PC-3 (cell line): ENCODE data around the gene PTDSS2.

Experiments used
- CTCF ChIP-seq: fragments of 300-600 bp; sonication (generic); conservative IDR thresholded peaks from 2 replicates; pipeline ENCODE4 v1.5.1; 2017; ENCODE audit warnings: antibody characterized with exemption, low read depth, mild to moderate bottlenecking, low read length
- EZH2phosphoT487 ChIP-seq: fragments of 300-600 bp; sonication (generic); IDR thresholded peaks from 2 replicates; pipeline ENCODE4 v1.6.1; 2018; ENCODE audit warnings: mild to moderate bottlenecking, antibody characterized with exemption, low read length, borderline replicate concordance

- TF ChIP-seq CTCF (no peak), EZH2phosphoT487 (no peak)
These were observed 7.4 kb upstream of the PTDSS2 start for GRCh38 chr11:442611-443081.
